CD4-positive, alpha-beta T cell treated with Interleukin-15 for 1 hour (primary cell): ENCODE data around the gene AGER.
A peak's percentile ranks its signal among the peaks of the same experiment; 100 is the strongest.
"Not testable (repeated sequence)": the region's sequence is repeated elsewhere in the genome, so short reads cannot be mapped to it uniquely, and the experiment has no call there.

ENCODE experiments used
- DNase-seq: peaks from one replicate; pipeline ENCODE4 v3.0.0-alpha.2; 2020

The AGER gene

GRCh38 chr6:32198345-32198696, 14.3 kb upstream of the AGER start:
- DNase-seq: no peak

- DNase-seq: peak; percentile 62
Observed at GRCh38 chr6:32196682-32197616, 12.9 kb upstream of the AGER start.

- DNase-seq: peak; percentile 89
Observed at GRCh38 chr6:32195902-32196681, 12.0 kb upstream of the AGER start.

GRCh38 chr6:32195652-32195901, 11.5 kb upstream of the AGER start:
- peak; percentile 100 for DNase-seq

- no peak for DNase-seq
Observed at GRCh38 chr6:32194825-32195651, 11.0 kb upstream of the AGER start.

- no peak for DNase-seq
Observed at GRCh38 chr6:32194388-32194787, 10.3 kb upstream of the AGER start.

- DNase-seq: not testable (repeated sequence)
Observed at GRCh38 chr6:32193096-32193495, 9.0 kb upstream of the AGER start.

GRCh38 chr6:32192608-32193039, 8.6 kb upstream of the AGER start, which contains the start of gene GPSM3:
Gene GPSM3, minus strand, starts transcription at chr6:32192643. Its CDS starts 130 bp downstream, at chr6:32192513.
- DNase-seq: peak; percentile 59

GRCh38 chr6:32191696-32192607, 7.9 kb upstream of the AGER start:
- peak; percentile 53 for DNase-seq

- DNase-seq: no peak
Observed at GRCh38 chr6:32190911-32191677, 7.0 kb upstream of the AGER start.

- DNase-seq: peak; percentile 94
Observed at GRCh38 chr6:32190054-32190851, 6.2 kb upstream of the AGER start, which contains the start of gene PBX2. Gene PBX2, minus strand, starts transcription at chr6:32190202. Its CDS starts 287 bp downstream, at chr6:32189915.

GRCh38 chr6:32189742-32190053, 5.6 kb upstream of the AGER start:
- no peak for DNase-seq

- no peak for DNase-seq
Observed at GRCh38 chr6:32189069-32189741, 5.2 kb upstream of the AGER start.

GRCh38 chr6:32188381-32189068, 4.5 kb upstream of the AGER start:
- DNase-seq: no peak

GRCh38 chr6:32187725-32188380, 3.8 kb upstream of the AGER start:
- DNase-seq: not testable (repeated sequence)

GRCh38 chr6:32187009-32187709, 3.1 kb upstream of the AGER start:
- peak; percentile 22 for DNase-seq

- DNase-seq: not testable (repeated sequence)
Observed at GRCh38 chr6:32186151-32186840, 2.2 kb upstream of the AGER start.
